ENCODE results near the gene NEFH.

DNA sequence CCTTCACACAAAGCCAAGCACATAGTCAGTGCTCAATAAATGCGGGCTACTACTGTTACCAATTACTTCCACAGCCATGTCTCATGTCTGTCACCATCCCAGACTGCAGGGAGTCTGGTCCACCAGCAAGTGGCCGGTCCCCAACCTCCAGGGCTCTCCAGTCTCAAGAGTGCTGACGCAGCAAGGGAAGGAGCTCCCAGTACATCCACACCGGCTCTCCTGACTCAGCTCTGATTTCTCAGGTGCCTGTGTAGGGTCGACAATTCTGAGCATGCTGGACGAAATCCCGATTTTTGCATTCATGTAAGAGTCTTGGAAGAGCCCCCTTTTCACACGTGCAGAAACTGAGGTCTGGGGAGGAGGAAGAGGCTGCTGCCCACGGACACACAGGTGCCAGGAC, 10.3 kb upstream of the NEFH start:
- TF ChIP-seq CTCF (IDR thresholded peaks at IDR 0.05; ENCODE audit: low read length), result no peak
- no peak for TF ChIP-seq EZH2 (IDR thresholded peaks at IDR 0.05; ENCODE audit: borderline replicate concordance, low read length)

Data from OCI-LY1 (cell line).